Ascending aorta (tissue), 2 donors: ENCODE data around the gene CUTA. TPM values are rescaled to one million over a fixed set of nuclear protein-coding genes. Genes with fewer than 3 reads are reported as not detected.

ENCODE experiments used
- DNase-seq, 2 donors: peaks; one replicate each; pipeline ENCODE4 v3.0.0-alpha.2; 2019; ENCODE audit warnings: low spot score in 2 of 2
- H3K27ac ChIP-seq, 2 donors: fragments of 200-600 bp; sonication (generic); one replicate each; pipeline ENCODE4 v1.5.1; 2016 to 2017; ENCODE audit warnings: mild to moderate bottlenecking in 1 of 2
- H3K27me3 ChIP-seq: fragments of 200-600 bp; sonication (generic); one replicate; pipeline ENCODE4 v1.5.1; 2017
- H3K36me3 ChIP-seq, 2 donors: fragments of 200-600 bp; sonication (generic); one replicate each; pipeline ENCODE4 v1.5.1; 2016
- H3K4me1 ChIP-seq, 2 donors: fragments of 200-600 bp; sonication (generic); one replicate each; pipeline ENCODE4 v1.5.1; 2016 to 2017; ENCODE audit warnings: mild to moderate bottlenecking in 1 of 2
- H3K4me3 ChIP-seq, 2 donors: fragments of 200-600 bp; sonication (generic); one replicate each; pipeline ENCODE4 v1.5.1; 2016 to 2017; ENCODE audit warnings: mild to moderate bottlenecking in 1 of 2
- H3K9me3 ChIP-seq, 2 donors: fragments of 200-600 bp; sonication (generic); one replicate each; pipeline ENCODE4 v1.5.1; 2016
- CTCF ChIP-seq, 3 experiments: fragments of 200-600 bp in 2 of 3; fragments of 450-650 bp in 1 of 3; sonication (generic) in 2 of 3; IDR thresholded peaks; one replicate each; pipeline ENCODE4 v1.5.1; 2016 to 2019; ENCODE audit warnings: antibody characterized with exemption in 3 of 3, mild to moderate bottlenecking in 1 of 3, moderate library complexity in 1 of 3
- intact Hi-C: fragments of 100-400 bp; cut with DNase I; formaldehyde crosslinking; loops from one replicate; pipeline ENCODE4 v1.15.1; 2023
- total RNA-seq: library from RNA; depleted of rRNA; stranded (reverse); fragments of >200 nt; gene quantifications from one replicate; pipeline ENCODE4 v1.1.0, GENCODE V29; 2016

The CUTA gene
- total RNA-seq, 1 donor from 2014 or later = 77.2 TPM

- Histone ChIP-seq H3K36me3 (peaks cover 11 to 25% of the 10 kb centered on the region in 2 donors), H3K4me3 (no peak overlapping the region), H3K27me3 (no peaks in the 10 kb centered on the region), H3K27ac (no peak overlapping the region), H3K4me1 (peaks cover 6 to 17% of the 10 kb centered on the region in 2 donors), H3K9me3 (no peaks in the 10 kb centered on the region)
- DNase-seq = no peak
- intact Hi-C loops = loop anchor here (5.0 kb wide), 1 partner anchor 121 kb away; no protein-coding TSS in a partner anchor
- no peak for TF ChIP-seq CTCF (IDR thresholded peaks at IDR 0.05)
Observed at GRCh38 chr6:33451606-33452005, 33.7 kb upstream of the CUTA start.

- no peak for TF ChIP-seq CTCF (IDR thresholded peaks at IDR 0.05)
- Histone ChIP-seq H3K36me3 (peaks cover 17 to 34% of the 10 kb centered on the region in 2 donors), H3K27me3 (no peaks in the 10 kb centered on the region), H3K4me3 (no peak overlapping the region), H3K9me3 (no peaks in the 10 kb centered on the region), H3K4me1 (peaks cover 6 to 17% of the 10 kb centered on the region in 2 donors), H3K27ac (no peak overlapping the region)
- DNase-seq = no peak
- intact Hi-C loops = loop anchor here (5.0 kb wide), 1 partner anchor 122 kb away; no protein-coding TSS in a partner anchor
Observed at GRCh38 chr6:33450434-33450833, 32.5 kb upstream of the CUTA start.

GRCh38 chr6:33446356-33446755 is 28.4 kb upstream of the CUTA start:
- Histone ChIP-seq H3K36me3 (peaks cover 45 to 66% of the 10 kb centered on the region in 2 donors), H3K4me3 (no peak overlapping the region), H3K27ac (no peak overlapping the region), H3K27me3 (no peaks in the 10 kb centered on the region), H3K4me1 (no peaks in the 10 kb centered on the region), H3K9me3 (no peaks in the 10 kb centered on the region)
- TF ChIP-seq CTCF (IDR thresholded peaks at IDR 0.05) = no peak
- intact Hi-C loops = no loop called here
- DNase-seq = no peak

GRCh38 chr6:33445119-33445603 is 27.3 kb upstream of the CUTA start:
- H3K4me1 ChIP-seq = no peaks in the 10 kb centered on the region
- H3K27me3 ChIP-seq = no peaks in the 10 kb centered on the region
- TF ChIP-seq CTCF (IDR thresholded peaks at IDR 0.05) = no peak
- intact Hi-C loops = no loop called here
- no peak for DNase-seq
- no peak overlapping the region for H3K27ac ChIP-seq
- peaks cover 48 to 68% of the 10 kb centered on the region in 2 donors for H3K36me3 ChIP-seq
- H3K4me3 ChIP-seq = no peak overlapping the region
- no peaks in the 10 kb centered on the region for H3K9me3 ChIP-seq

GRCh38 chr6:33443619-33444504 is 26.0 kb upstream of the CUTA start:
- no peaks in the 10 kb centered on the region for H3K4me1 ChIP-seq
- TF ChIP-seq CTCF (IDR thresholded peaks at IDR 0.05) = no peak
- intact Hi-C loops = no loop called here
- H3K27me3 ChIP-seq = no peaks in the 10 kb centered on the region
- peaks cover 46 to 68% of the 10 kb centered on the region in 2 donors for H3K36me3 ChIP-seq
- no peak overlapping the region for H3K27ac ChIP-seq
- H3K4me3 ChIP-seq = no peak overlapping the region
- no peaks in the 10 kb centered on the region for H3K9me3 ChIP-seq
- DNase-seq = no peak
